ENCODE results near the gene FHIP2A.
"Not testable (repeated sequence)": the region's sequence is repeated elsewhere in the genome, so short reads cannot be mapped to it uniquely, and the experiment has no call there.

The FHIP2A gene

DNA sequence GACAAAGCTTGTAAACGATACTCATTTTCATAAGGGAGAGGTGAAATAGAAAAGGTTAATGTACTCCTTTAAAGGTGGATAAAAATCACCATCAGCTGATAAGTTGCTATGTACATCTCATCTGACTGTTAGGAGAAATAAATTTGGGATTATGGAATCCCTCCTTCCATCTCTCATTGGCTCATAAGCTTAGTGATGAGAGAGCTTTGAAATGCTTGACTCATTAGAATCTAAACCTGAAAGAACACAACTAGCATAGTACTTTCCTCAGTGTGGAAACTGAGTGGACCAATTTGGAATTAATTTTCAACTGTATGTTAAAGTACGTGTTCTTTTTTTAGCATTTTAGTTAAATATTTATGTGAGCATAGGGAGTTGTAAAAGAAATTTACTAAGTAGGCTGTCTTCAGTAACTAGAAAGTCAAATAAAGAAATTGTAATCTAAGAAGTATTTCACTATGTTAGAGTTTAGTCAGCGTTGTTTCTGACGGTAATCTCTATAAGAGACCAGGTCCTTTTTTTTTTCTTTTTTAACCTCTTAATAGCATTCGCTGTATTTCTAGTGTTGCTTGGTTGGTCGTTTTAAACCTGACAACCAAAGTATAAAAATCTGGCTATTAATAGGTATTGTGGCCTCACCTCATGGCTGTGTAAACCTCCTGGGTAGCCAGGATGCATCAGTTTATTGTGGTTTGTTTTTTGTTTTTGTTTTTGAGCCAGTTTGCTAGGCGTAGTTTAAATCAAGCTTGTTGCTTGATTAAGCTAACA, 34.4 kb downstream of the FHIP2A start:
- Histone ChIP-seq H3K36me3 (ENCODE audit: control insufficient read depth, insufficient read depth, low read length) (peaks cover 4% of the 10 kb centered on the region), H3K4me3 (ENCODE audit: insufficient read depth, low read depth, low read length) (no peak overlapping the region), H3K27me3 (ENCODE audit: control insufficient read depth, insufficient read depth, low read length, poor library complexity, severe bottlenecking) (no peaks in the 10 kb centered on the region), H3K9me3 (ENCODE audit: control insufficient read depth, low read length) (no peaks in the 10 kb centered on the region), H3K27ac (ENCODE audit: insufficient read depth, low read depth, low read length, poor library complexity, severe bottlenecking) (no peak overlapping the region), H3K4me1 (ENCODE audit: control insufficient read depth, insufficient read depth, low read length) (no peaks in the 10 kb centered on the region)
- WGBS, 2 experiments: 90 to 95% methylated on average over 5 to 7 of the region's 7 CpGs

DNA sequence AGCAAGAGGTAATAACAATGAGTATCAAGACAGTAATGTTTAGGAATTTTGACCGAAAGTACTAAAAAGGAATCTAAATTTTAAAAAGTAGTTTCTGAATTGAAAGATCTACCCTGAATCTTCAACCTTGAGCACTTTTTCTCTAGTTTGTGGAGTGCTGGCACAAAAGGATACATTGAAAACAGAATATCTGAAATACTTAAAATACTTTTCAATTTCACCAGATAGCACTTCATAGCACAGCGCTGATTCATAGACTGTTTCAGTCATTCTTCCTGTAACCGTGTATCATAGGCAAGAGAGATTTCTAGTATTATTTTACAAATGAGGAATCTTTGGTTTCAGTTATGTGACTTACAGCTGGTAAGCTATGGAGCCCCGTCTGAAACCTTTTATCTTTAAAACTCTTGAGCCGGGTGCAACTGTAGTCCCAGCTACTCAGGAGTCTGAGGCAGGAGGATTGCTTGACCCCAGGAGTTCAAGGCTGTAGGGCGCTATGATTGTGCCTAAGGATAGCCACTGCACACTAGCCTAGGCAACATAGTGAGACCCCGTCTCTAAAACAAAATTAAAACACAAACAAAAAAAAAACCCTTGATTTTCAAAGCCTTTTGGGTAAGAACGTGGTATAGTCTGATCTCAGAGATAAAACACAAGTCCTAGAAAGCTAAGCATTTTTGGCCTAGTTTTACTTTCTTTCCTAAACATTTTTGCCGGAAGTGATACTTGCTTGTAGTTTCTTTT, 35.1 kb downstream of the FHIP2A start:
- Histone ChIP-seq H3K4me3 (ENCODE audit: insufficient read depth, low read depth, low read length) (no peak overlapping the region), H3K4me1 (ENCODE audit: control insufficient read depth, insufficient read depth, low read length) (no peaks in the 10 kb centered on the region), H3K27ac (ENCODE audit: insufficient read depth, low read depth, low read length, poor library complexity, severe bottlenecking) (no peak overlapping the region), H3K27me3 (ENCODE audit: control insufficient read depth, insufficient read depth, low read length, poor library complexity, severe bottlenecking) (no peaks in the 10 kb centered on the region), H3K9me3 (ENCODE audit: control insufficient read depth, low read length) (no peaks in the 10 kb centered on the region), H3K36me3 (ENCODE audit: control insufficient read depth, insufficient read depth, low read length) (peaks cover 4% of the 10 kb centered on the region)
- WGBS, 2 experiments: 92 to 95% methylated on average over 9 of the region's 9 CpGs

DNA sequence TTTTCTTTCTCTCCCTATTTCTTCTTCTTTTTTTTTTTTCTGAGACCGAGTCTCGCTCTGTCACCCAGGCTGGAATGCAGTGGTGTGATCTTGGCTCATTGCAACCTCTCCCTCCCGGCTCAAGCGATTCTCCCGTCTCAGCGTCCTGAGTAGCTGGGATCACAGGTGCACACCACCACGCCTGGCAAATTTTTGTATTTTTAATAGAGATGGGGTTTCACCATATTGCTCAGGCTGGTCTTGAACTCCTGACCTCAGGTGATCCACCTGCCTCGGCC, 35.6 kb downstream of the FHIP2A start:
- WGBS, 2 experiments: 90 to 94% methylated on average over 8 of the region's 8 CpGs
- not testable (repeated sequence) for H3K27ac ChIP-seq (ENCODE audit: insufficient read depth, low read depth, low read length, poor library complexity, severe bottlenecking); H3K4me3 ChIP-seq (ENCODE audit: insufficient read depth, low read depth, low read length)

DNA sequence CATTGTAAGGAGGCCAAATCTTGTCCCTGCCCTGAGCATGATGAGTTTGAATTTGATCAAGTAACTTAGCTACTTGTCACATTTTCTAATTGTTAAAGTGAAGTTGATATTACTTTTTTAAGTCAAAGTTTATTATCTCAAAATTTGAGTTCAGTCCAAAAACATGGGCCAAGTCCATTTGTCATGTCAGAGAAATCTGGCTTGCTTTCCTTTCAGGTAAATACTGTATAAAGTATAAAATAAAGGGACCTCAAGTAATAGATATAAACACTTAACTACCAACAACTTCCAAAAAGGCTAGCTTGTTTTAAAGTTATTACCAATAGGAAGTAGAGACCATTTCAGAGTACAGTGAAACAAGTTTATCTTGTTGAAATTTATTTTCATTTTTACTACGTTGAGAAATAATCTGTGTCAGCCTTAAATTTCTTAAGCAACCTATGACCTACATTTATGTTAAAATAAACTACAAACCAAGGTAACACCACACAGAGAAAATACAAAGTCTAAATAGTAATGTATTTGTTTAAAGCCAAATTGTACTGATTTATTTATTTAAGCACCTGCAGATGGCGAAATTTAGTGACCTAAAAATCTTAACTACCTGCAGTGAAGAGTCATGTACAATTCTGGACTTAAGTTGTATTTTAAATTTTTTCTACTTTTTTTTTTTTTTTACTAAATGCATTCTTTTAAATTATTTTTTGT, 36.5 kb downstream of the FHIP2A start:
- Histone ChIP-seq H3K27me3 (ENCODE audit: control insufficient read depth, insufficient read depth, low read length, poor library complexity, severe bottlenecking) (no peaks in the 10 kb centered on the region), H3K27ac (ENCODE audit: insufficient read depth, low read depth, low read length, poor library complexity, severe bottlenecking) (no peak overlapping the region), H3K4me1 (ENCODE audit: control insufficient read depth, insufficient read depth, low read length) (no peaks in the 10 kb centered on the region), H3K4me3 (ENCODE audit: insufficient read depth, low read depth, low read length) (no peak overlapping the region), H3K9me3 (ENCODE audit: control insufficient read depth, low read length) (no peaks in the 10 kb centered on the region), H3K36me3 (ENCODE audit: control insufficient read depth, insufficient read depth, low read length) (peaks cover 4% of the 10 kb centered on the region)
- WGBS, 2 experiments: 75% methylated on average over 1 of the region's 2 CpGs; no CpG with 5 or more reads in 1 of the 2 experiments

More for the DNA sequence above, 35.6 kb downstream of the FHIP2A start:
- not testable (repeated sequence) for H3K9me3 ChIP-seq (ENCODE audit: control insufficient read depth, low read length); H3K36me3 ChIP-seq (ENCODE audit: control insufficient read depth, insufficient read depth, low read length); H3K27me3 ChIP-seq (ENCODE audit: control insufficient read depth, insufficient read depth, low read length, poor library complexity, severe bottlenecking); H3K4me1 ChIP-seq (ENCODE audit: control insufficient read depth, insufficient read depth, low read length)

DNA sequence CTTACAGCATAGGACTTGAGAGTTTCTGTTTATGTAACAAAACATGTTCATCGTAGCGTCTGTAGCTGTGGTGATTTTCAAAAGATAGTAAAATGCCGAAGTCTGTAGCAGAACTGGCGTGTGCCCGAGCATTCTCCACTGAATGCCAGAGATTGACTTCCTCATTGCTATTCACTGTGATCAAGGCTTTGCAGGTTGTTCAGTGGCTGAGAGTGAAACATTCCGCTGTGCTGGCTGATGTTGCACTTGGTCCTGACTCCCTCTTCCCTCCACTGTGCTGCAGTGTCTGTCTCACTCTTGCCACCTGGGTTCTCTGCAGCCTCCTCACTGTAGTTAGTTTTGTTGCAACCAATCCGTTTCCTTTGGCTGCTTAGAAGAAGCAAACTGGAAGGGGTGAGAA, 37.6 kb downstream of the FHIP2A start:
- H3K36me3 ChIP-seq (ENCODE audit: control insufficient read depth, insufficient read depth, low read length): peaks cover 4% of the 10 kb centered on the region
- no peaks in the 10 kb centered on the region for H3K27me3 ChIP-seq (ENCODE audit: control insufficient read depth, insufficient read depth, low read length, poor library complexity, severe bottlenecking)
- 90 to 94% methylated on average over 7 of the region's 7 CpGs for WGBS, 2 experiments
- H3K4me3 ChIP-seq (ENCODE audit: insufficient read depth, low read depth, low read length): no peak overlapping the region
- H3K9me3 ChIP-seq (ENCODE audit: control insufficient read depth, low read length): no peaks in the 10 kb centered on the region
- no peak overlapping the region for H3K27ac ChIP-seq (ENCODE audit: insufficient read depth, low read depth, low read length, poor library complexity, severe bottlenecking)
- H3K4me1 ChIP-seq (ENCODE audit: control insufficient read depth, insufficient read depth, low read length): no peaks in the 10 kb centered on the region

DNA sequence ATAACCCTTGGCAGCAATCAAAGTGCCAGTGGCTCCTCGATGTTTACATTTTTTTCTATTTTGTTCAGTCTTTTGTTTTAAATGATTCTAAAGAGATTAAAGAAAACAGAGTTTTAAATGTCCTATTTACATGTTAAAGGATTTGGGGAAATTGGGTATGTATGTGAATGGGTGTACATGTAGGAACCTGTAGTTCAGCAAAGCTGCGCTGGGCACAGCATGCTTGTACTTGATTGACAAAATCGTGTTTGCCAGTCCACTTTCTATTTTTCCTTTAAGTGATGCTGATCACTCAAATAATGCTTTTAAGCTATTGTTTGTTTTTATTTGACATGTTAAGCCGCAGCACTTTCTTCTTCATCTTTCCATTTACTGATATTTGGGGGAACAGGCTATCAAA, 40.9 kb downstream of the FHIP2A start:
- no peak overlapping the region for H3K4me3 ChIP-seq (ENCODE audit: insufficient read depth, low read depth, low read length)
- 96 to 98% methylated on average over 4 of the region's 4 CpGs for WGBS, 2 experiments
- H3K27ac ChIP-seq (ENCODE audit: insufficient read depth, low read depth, low read length, poor library complexity, severe bottlenecking): no peak overlapping the region
- no peaks in the 10 kb centered on the region for H3K9me3 ChIP-seq (ENCODE audit: control insufficient read depth, low read length)
- no peaks in the 10 kb centered on the region for H3K27me3 ChIP-seq (ENCODE audit: control insufficient read depth, insufficient read depth, low read length, poor library complexity, severe bottlenecking)
- H3K36me3 ChIP-seq (ENCODE audit: control insufficient read depth, insufficient read depth, low read length): no peaks in the 10 kb centered on the region
- H3K4me1 ChIP-seq (ENCODE audit: control insufficient read depth, insufficient read depth, low read length): no peaks in the 10 kb centered on the region

DNA sequence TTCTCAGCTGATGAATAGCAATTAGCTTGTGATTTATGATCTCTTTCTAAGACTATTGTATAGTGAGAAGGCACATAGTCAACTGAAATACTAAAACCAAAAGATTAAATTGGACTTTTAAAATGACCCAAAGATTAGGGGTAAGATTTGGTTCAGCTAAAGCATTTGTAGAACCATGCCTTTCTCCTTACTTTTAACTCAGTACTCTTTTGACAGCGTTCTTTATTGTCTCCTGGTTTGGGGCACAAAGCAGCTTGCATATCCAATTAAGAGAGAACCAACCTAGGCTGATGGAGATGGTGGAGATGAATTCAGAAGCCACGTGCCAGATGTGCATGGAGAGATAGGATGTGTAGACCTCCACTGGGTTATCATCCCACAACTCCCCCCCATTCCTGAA, 45.8 kb downstream of the FHIP2A start:
- no peaks in the 10 kb centered on the region for H3K27me3 ChIP-seq (ENCODE audit: control insufficient read depth, insufficient read depth, low read length, poor library complexity, severe bottlenecking)
- no peak overlapping the region for H3K27ac ChIP-seq (ENCODE audit: insufficient read depth, low read depth, low read length, poor library complexity, severe bottlenecking)
- H3K36me3 ChIP-seq (ENCODE audit: control insufficient read depth, insufficient read depth, low read length): no peaks in the 10 kb centered on the region
- 75 to 100% methylated on average over 1 to 2 of the region's 2 CpGs for whole genome bisulfite sequencing, 2 experiments
- no peaks in the 10 kb centered on the region for H3K4me1 ChIP-seq (ENCODE audit: control insufficient read depth, insufficient read depth, low read length)
- no peak overlapping the region for H3K4me3 ChIP-seq (ENCODE audit: insufficient read depth, low read depth, low read length)
- H3K9me3 ChIP-seq (ENCODE audit: control insufficient read depth, low read length): no peaks in the 10 kb centered on the region

DNA sequence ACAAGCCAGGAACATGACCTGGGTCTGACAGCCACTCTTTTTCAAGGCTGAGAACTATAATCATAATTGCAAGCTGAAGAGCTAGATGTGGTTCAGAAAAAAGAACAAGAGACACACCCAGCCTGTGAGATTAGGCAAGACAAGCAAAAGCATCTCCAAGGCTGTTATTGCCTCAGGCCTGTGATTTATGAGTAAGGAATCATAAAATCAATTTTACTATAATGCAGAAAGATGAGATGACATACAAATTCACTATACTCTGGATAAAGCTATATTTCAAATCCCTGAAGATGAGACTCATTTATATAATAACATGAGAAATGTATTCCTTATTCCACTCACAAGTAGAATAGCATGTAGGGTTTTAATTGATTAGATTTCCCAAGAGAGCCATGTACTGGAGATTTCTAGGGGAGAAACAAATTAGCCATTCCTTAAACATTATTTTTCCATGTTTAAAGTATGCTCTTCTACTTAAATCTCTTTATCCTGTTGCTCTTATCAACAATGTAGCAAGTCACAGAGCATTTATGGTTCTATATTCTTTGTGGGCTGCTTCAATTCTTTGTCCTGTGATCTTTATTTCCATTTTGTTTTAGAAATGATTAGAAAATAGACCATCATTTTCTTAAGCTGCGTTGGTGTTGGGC, 47.4 kb downstream of the FHIP2A start:
- H3K27ac ChIP-seq (ENCODE audit: insufficient read depth, low read depth, low read length, poor library complexity, severe bottlenecking): no peak overlapping the region
- WGBS, 2 experiments: 100% methylated on average over 1 of the region's 1 CpG; no CpG with 5 or more reads in 1 of the 2 experiments

DNA sequence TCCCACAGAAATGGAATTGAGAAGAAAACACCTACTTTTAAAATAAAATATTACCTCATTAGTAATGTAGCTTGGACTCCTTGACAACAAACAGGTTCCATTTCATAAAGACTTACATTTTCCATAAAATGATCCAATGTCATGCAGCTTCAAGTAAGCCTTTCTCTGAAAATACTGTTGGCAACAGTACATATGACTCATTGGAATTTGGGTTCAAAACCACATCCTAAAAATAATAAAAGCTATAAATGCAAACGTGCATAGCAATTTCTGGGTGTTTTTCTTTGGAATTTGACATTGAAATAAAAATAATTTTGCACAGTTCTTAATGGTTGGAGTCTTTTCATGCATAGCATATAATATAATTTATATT, 47.9 kb downstream of the FHIP2A start:
- Histone ChIP-seq H3K36me3 (ENCODE audit: control insufficient read depth, insufficient read depth, low read length) (no peaks in the 10 kb centered on the region), H3K4me3 (ENCODE audit: insufficient read depth, low read depth, low read length) (no peak overlapping the region), H3K27ac (ENCODE audit: insufficient read depth, low read depth, low read length, poor library complexity, severe bottlenecking) (no peak overlapping the region), H3K4me1 (ENCODE audit: control insufficient read depth, insufficient read depth, low read length) (no peaks in the 10 kb centered on the region), H3K27me3 (ENCODE audit: control insufficient read depth, insufficient read depth, low read length, poor library complexity, severe bottlenecking) (no peaks in the 10 kb centered on the region), H3K9me3 (ENCODE audit: control insufficient read depth, low read length) (no peaks in the 10 kb centered on the region)
- 57% methylated on average over 1 of the region's 1 CpG; no CpG with 5 or more reads in 1 of the 2 experiments for WGBS, 2 experiments

More for the DNA sequence above, 47.4 kb downstream of the FHIP2A start:
- H3K4me3 ChIP-seq (ENCODE audit: insufficient read depth, low read depth, low read length): no peak overlapping the region
- H3K36me3 ChIP-seq (ENCODE audit: control insufficient read depth, insufficient read depth, low read length): no peaks in the 10 kb centered on the region
- H3K9me3 ChIP-seq (ENCODE audit: control insufficient read depth, low read length): no peaks in the 10 kb centered on the region
- H3K27me3 ChIP-seq (ENCODE audit: control insufficient read depth, insufficient read depth, low read length, poor library complexity, severe bottlenecking): no peaks in the 10 kb centered on the region
- no peaks in the 10 kb centered on the region for H3K4me1 ChIP-seq (ENCODE audit: control insufficient read depth, insufficient read depth, low read length)

DNA sequence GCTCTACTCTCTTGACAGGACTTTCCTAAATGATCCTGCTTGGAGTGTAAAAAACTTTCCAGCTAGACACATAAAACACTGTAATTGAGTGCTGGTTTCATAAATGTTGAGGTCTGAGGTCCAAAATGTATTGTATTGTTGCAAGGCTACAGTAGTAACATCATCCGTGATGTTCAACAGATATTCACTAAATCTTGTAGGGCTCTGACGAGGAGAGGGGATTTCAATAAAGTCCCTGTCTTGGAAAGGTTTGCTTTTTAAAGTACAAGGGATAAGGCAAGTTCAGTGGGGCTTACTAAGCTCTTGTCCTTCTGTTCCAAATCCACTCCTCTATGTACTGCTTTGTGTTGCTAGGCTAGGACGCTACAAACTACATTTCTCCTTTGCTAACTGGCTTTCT, 48.9 kb downstream of the FHIP2A start:
- WGBS, 2 experiments: 97 to 100% methylated on average over 3 of the region's 3 CpGs
- H3K27ac ChIP-seq (ENCODE audit: insufficient read depth, low read depth, low read length, poor library complexity, severe bottlenecking): no peak overlapping the region
- no peaks in the 10 kb centered on the region for H3K9me3 ChIP-seq (ENCODE audit: control insufficient read depth, low read length)
- no peaks in the 10 kb centered on the region for H3K27me3 ChIP-seq (ENCODE audit: control insufficient read depth, insufficient read depth, low read length, poor library complexity, severe bottlenecking)
- no peaks in the 10 kb centered on the region for H3K36me3 ChIP-seq (ENCODE audit: control insufficient read depth, insufficient read depth, low read length)
- H3K4me3 ChIP-seq (ENCODE audit: insufficient read depth, low read depth, low read length): no peak overlapping the region
- no peaks in the 10 kb centered on the region for H3K4me1 ChIP-seq (ENCODE audit: control insufficient read depth, insufficient read depth, low read length)
